Common myeloid progenitor, CD34-positive (primary cell): ENCODE data around the gene ASNSD1.

Experiments
- CTCF ChIA-PET: fragments of 350-600 bp; sonication (Branson Sonifier 250); formaldehyde crosslinking; loops from one replicate; lab custom pipeline; 2021; ENCODE audit warnings: antibody characterized with exemption; lab: Charles Lee
- POLR2A ChIA-PET: fragments of 350-600 bp; sonication (Branson Sonifier 250); formaldehyde crosslinking; loops from one replicate; lab custom pipeline; 2021; ENCODE audit warnings: antibody characterized with exemption; lab: Charles Lee
- DNase-seq, 3 donors: peaks; one replicate each; pipeline versions ENCODE4 v3.0.0 to v3.0.0-alpha.2; 2013
- H3K27ac ChIP-seq, 2 experiments: 1 replicate in 1 of 2; 2 replicates in 1 of 2; pipeline ENCODE4 v1.7.0; 2013; ENCODE audit warnings: inconsistent platforms in 2 of 2, low read length in 2 of 2, mild to moderate bottlenecking in 2 of 2, low read depth in 1 of 2, moderate library complexity in 1 of 2; ENCODE audit not compliant: severe bottlenecking in 2 of 2, insufficient read depth in 1 of 2, poor library complexity in 1 of 2
- H3K27me3 ChIP-seq, 5 experiments: replicated peaks in 2 of 5; 1 replicate in 3 of 5; 2 replicates in 2 of 5; pipeline versions ENCODE4 v1.6.1 to v1.7.0; 2013; ENCODE audit warnings: low read length in 4 of 5, mild to moderate bottlenecking in 2 of 5, moderate library complexity in 2 of 5, inconsistent platforms in 1 of 5; ENCODE audit not compliant: insufficient read depth in 5 of 5, control insufficient read depth in 4 of 5
- H3K36me3 ChIP-seq, 4 experiments: 1 replicate in 2 of 4; 2 replicates in 2 of 4; pipeline versions ENCODE4 v1.6.1 to v1.7.0; 2013; ENCODE audit warnings: low read length in 3 of 4, control low read depth in 1 of 4, mild to moderate bottlenecking in 1 of 4; ENCODE audit not compliant: control insufficient read depth in 4 of 4, insufficient read depth in 4 of 4
- H3K4me1 ChIP-seq, 4 experiments: 1 replicate in 3 of 4; 2 replicates in 1 of 4; pipeline versions ENCODE4 v1.6.1 to v1.7.1; 2013; ENCODE audit warnings: low read length in 3 of 4, mild to moderate bottlenecking in 3 of 4, control low read depth in 1 of 4, inconsistent platforms in 1 of 4, moderate library complexity in 1 of 4; ENCODE audit not compliant: control insufficient read depth in 4 of 4, insufficient read depth in 4 of 4; ENCODE audit errors: control extremely low read depth in 1 of 4
- H3K4me3 ChIP-seq, 7 experiments: 1 replicate in 4 of 7; 2 replicates in 3 of 7; pipeline versions ENCODE4 v1.5.1 to v1.7.0; 2013; ENCODE audit warnings: mild to moderate bottlenecking in 7 of 7, low read length in 6 of 7, moderate library complexity in 6 of 7, inconsistent platforms in 2 of 7, low read depth in 2 of 7, control low read depth in 1 of 7; ENCODE audit not compliant: insufficient read depth in 4 of 7, control insufficient read depth in 1 of 7; ENCODE audit errors: extremely low read depth in 1 of 7
- H3K9me3 ChIP-seq, 5 experiments: 1 replicate in 4 of 5; 2 replicates in 1 of 5; pipeline versions ENCODE4 v1.6.1 to v1.7.1; 2013; ENCODE audit warnings: low read length in 4 of 5, mild to moderate bottlenecking in 2 of 5, inconsistent platforms in 1 of 5, low read depth in 1 of 5, moderate library complexity in 1 of 5; ENCODE audit not compliant: control insufficient read depth in 4 of 5, insufficient read depth in 2 of 5; ENCODE audit errors: control extremely low read depth in 1 of 5
- WGBS: methylation state at CpG from one replicate; pipeline ENCODE4 v1.1.5; 2013; ENCODE audit not compliant: insufficient coverage; 5-methylcytosine and 5-hydroxymethylcytosine counted together

The ASNSD1 gene

DNA sequence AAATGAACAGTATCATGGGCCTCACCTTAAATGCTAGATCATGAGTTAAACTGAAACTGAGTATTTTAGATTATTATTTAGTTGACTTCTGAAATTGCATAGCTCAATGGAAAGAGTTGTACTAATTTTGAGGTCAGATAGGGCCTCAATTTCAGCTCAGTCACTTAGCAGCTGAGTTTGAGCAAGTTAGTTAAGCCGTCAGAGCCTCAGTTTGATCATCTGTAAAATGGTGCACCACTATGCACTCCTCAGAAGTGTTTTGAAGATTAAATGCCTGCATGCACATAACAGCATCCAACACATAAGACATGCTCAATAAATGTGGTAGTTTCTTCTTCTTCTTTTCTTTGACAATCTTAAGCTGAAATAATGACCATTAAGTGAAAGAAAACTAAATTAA is 38.2 kb upstream of the ASNSD1 start:
- H3K4me3 ChIP-seq, result no peak overlapping the region
- no peak for DNase-seq
- H3K9me3 ChIP-seq, result no peaks in the 10 kb centered on the region
- no CpG with 5 or more reads among the region's 1 CpG for WGBS
- peaks cover 0 to 14% (median 2%) of the 10 kb centered on the region in 4 experiments for H3K4me1 ChIP-seq
- H3K27me3 ChIP-seq, result no peaks in the 10 kb centered on the region
- ChIA-PET POLR2A (no interaction called here), CTCF (interaction anchor here (0.7 to 2.7 kb wide), 7 partner anchors 10 to 46 kb away, joined by 3 to 10 read pairs (median 4); no protein-coding TSS in a partner anchor)
- H3K36me3 ChIP-seq, result no peaks in the 10 kb centered on the region
- no peak overlapping the region for H3K27ac ChIP-seq

DNA sequence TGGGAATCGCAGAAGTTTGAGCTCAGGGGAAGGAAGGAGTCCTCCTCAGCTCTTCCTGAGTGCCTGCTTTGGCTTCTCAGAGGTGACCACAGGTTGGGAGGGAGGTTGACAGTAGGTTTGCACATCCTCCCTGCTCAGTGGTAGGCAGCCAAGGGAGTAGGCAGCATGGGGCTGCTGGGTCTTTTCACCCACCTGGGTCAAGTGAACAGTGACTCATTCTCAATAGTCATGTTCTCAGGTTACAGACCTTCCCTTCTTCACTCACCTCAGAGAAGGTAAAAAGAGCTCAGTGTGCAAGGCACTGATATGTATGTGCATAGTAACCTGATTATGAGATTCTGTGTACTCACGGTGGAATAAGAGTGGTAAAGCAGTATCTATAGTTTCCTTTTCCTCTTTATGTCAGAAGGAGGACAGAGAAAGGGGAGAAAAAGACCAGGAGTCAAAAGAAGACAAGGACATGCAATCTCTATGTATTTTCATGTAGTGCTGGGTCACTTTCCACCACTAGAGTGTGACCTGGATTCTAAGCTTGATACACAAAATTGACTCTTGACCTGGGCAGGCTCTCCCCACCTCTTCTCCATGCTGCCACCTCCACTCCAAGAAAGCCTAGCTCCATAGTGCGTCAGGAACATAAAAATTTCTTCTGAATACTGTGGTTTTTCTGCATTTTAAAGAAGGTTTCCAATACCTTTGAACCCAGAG is 36.5 kb upstream of the ASNSD1 start:
- Histone ChIP-seq H3K4me3 (no peak overlapping the region), H3K27ac (no peak overlapping the region), H3K27me3 (no peaks in the 10 kb centered on the region), H3K36me3 (no peaks in the 10 kb centered on the region), H3K9me3 (no peaks in the 10 kb centered on the region), H3K4me1 (peaks cover 0 to 14% (median 2%) of the 10 kb centered on the region in 4 experiments)
- POLR2A ChIA-PET, result interaction anchor here (0.7 to 1.4 kb wide), 3 partner anchors 40 to 60 kb away, joined by 3 read pairs; partner anchors contain the start of gene SLC40A1
- DNase-seq, result no peak
- WGBS, result 63% methylated on average over 2 of the region's 3 CpGs
- CTCF ChIA-PET, result interaction anchor here (0.8 to 2.7 kb wide), 7 partner anchors 8 to 159 kb away, joined by 3 to 10 read pairs (median 5); partner anchors contain the start of gene SLC40A1

DNA sequence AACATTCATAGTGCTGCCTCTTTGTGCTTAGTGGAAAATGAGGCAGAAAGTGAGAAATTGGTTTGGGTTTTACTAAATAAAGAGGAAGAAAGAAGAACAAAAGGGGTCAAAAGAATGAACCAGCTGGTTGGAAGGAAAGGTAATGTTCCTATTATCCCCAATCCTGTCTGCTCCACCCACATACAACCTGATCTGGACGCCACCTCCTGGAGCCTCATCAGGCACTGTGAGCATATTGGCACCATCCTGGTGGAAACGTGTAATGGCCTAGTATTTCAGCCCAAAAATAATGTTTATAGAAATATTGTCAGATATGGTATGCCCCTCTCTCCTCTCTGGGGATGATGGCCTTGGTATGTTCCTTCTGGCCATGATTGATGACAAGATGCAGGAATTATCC is 35.6 kb upstream of the ASNSD1 start:
- 100% methylated on average over 1 of the region's 2 CpGs for WGBS
- H3K27ac ChIP-seq, result no peak overlapping the region
- no peaks in the 10 kb centered on the region for H3K27me3 ChIP-seq
- CTCF ChIA-PET, result interaction anchor here (0.9 to 1.9 kb wide), 5 partner anchors 9 to 160 kb away, joined by 3 to 6 read pairs (median 5); partner anchors contain the start of gene SLC40A1
- H3K9me3 ChIP-seq, result no peaks in the 10 kb centered on the region
- POLR2A ChIA-PET, result no interaction called here
- peaks cover 0 to 10% (median 2%) of the 10 kb centered on the region in 4 experiments for H3K4me1 ChIP-seq
- no peak overlapping the region for H3K4me3 ChIP-seq
- no peaks in the 10 kb centered on the region for H3K36me3 ChIP-seq
- DNase-seq, result no peak

DNA sequence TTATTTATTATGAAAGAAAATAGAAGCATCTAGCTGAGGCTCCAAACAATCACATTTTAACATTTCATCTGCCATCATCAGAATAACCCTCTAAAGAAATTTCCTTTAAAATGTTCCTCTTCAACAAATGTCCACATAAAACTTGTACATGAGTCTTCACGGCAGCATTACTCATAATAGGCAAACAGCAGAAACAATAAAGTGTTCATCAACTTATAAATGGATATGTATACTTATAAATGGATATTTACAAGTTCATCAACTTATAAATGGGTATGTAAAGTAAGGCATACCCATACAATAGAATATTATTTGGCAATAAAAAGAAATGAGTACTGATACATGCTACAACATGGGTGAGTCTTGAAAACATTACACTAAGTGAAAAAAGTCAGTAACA is 33.5 kb upstream of the ASNSD1 start:
- no CpG with 5 or more reads among the region's 1 CpG for WGBS
- Histone ChIP-seq H3K27ac (no peak overlapping the region), H3K36me3 (no peaks in the 10 kb centered on the region), H3K9me3 (no peaks in the 10 kb centered on the region), H3K27me3 (no peaks in the 10 kb centered on the region), H3K4me3 (no peak overlapping the region), H3K4me1 (peaks cover 0 to 8% (median 2%) of the 10 kb centered on the region in 4 experiments)
- DNase-seq, result no peak
- ChIA-PET POLR2A (no interaction called here), CTCF (interaction anchor here (1.5 to 10.0 kb wide), 2 partner anchors 9 to 158 kb away, joined by 4 to 128 read pairs; no protein-coding TSS in a partner anchor)

DNA sequence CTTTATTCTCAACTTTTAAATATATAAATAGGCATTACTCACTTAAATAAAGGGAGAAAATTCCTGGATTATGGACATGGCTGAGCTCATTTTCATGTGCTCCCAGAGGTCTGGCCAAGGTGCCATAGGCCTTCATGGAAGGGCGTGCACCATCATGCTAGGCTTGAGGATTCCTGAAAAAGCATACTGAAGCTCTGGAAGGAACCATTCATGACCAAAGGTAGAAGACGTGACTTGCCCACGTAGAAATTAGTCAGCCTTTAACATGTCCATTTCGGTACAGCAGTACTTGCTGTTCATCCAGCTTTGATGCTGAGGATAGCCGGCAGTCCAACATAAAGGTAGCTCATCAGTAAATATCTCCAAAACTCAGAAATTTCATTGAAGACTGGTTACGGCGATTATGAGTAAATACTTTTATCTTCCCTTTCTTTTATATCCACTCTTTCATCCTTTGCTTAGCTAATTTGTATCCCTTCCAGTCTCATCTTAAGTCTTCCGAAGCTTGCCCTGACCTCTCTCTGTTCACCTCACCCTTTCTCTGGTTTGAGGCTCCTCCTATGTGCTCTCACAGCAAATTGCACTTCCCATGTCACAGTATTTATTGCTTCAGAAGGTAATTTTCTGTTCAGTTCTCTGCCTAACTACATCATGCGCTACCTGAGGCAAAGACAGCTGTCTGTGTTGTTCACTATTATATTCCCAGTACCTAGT is 32.3 kb upstream of the ASNSD1 start:
- POLR2A ChIA-PET, result interaction anchor here (2.0 kb wide), 1 partner anchor 48 kb away, joined by 10 read pairs; the partner anchor contains the start of gene SLC40A1
- WGBS, result 92% methylated on average over 8 of the region's 9 CpGs
- no peak for DNase-seq
- no peaks in the 10 kb centered on the region for H3K9me3 ChIP-seq
- H3K27ac ChIP-seq, result no peak overlapping the region
- no peak overlapping the region for H3K4me3 ChIP-seq
- peaks cover 0 to 8% (median 2%) of the 10 kb centered on the region in 4 experiments for H3K4me1 ChIP-seq
- no peaks in the 10 kb centered on the region for H3K36me3 ChIP-seq
- no peaks in the 10 kb centered on the region for H3K27me3 ChIP-seq
- CTCF ChIA-PET, result interaction anchor here (0.6 to 10.0 kb wide), 21 partner anchors 9 to 689 kb away, joined by 3 to 128 read pairs (median 4); partner anchors contain the start of gene SLC40A1

DNA sequence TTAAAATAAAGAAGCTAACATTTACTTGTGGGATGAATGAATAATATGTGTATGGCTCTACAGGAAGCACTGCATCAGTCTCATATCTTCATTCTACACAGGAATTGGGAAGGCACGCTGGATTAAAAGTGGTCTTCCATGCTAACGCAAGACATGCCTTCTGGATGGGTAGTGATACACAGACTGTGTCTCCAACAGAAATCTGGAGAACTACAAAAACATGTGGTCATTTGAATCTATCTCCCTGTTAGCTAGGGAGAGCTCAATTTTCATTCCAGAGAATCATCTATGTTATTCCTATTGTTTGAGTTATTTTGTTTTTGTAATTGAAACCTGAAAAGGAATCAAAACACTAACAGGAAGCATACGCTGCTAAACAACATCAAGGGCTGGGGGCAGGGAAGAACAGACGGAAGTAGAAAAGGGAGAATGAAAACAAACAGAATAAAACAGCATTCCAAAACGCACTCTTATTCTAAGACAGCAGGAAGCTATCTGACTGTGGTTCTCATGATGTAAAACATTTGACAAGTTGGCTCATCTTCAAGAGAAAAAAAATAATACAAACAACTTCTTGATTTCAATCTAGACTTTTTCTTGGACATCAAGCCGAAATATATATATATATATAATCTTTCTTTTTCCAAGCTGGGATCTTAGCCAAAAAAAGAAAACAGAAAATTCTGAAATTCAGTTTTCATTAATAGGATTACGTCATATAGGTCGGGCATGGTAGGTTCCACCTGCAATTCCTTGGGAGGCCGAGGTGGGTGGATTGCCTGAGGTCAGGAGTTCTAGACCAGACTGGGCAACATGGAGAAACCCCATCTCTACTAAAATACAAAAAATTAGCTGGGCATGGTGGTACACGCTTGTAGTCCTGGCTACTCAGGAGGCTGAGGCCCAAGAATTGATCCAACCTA is 31.5 kb upstream of the ASNSD1 start:
- WGBS, result 97% methylated on average over 8 of the region's 10 CpGs
- POLR2A ChIA-PET, result interaction anchor here (2.0 kb wide), 1 partner anchor 49 kb away, joined by 10 read pairs; the partner anchor contains the start of gene SLC40A1

More for the DNA sequence above, 31.5 kb upstream of the ASNSD1 start:
- Histone ChIP-seq H3K36me3 (no peaks in the 10 kb centered on the region), H3K27ac (no peak overlapping the region), H3K4me1 (peaks cover 0 to under 1% (median 0%) of the 10 kb centered on the region in 4 experiments), H3K27me3 (no peaks in the 10 kb centered on the region), H3K4me3 (no peak overlapping the region), H3K9me3 (no peaks in the 10 kb centered on the region)
- DNase-seq, result no peak
- CTCF ChIA-PET, result interaction anchor here (0.6 to 10.0 kb wide), 18 partner anchors 10 to 688 kb away, joined by 3 to 128 read pairs (median 4); partner anchors contain the start of gene SLC40A1
